D721Med (cell line): ENCODE results near the gene ZCCHC12.

Experiments used
- DNase-seq: peaks from one replicate; pipeline ENCODE4 v3.0.0; 2011; ENCODE audit warnings: low spot score; ENCODE audit not compliant: insufficient read length
- FAIRE-seq: peaks from 2 replicates; lab custom pipeline; 2011; peaks lifted over from hg19 to GRCh38; lab: Jason Lieb, UNC
- TF ChIP-seq, protein P1 (sequence below): IDR thresholded peaks from 2 replicates; pipeline ENCODE4 v1.5.1; 2012; ENCODE audit warnings: mild to moderate bottlenecking, control low read depth; ENCODE audit not compliant: insufficient read depth; ENCODE audit errors: missing control alignments

Gene ZCCHC12

DNA sequence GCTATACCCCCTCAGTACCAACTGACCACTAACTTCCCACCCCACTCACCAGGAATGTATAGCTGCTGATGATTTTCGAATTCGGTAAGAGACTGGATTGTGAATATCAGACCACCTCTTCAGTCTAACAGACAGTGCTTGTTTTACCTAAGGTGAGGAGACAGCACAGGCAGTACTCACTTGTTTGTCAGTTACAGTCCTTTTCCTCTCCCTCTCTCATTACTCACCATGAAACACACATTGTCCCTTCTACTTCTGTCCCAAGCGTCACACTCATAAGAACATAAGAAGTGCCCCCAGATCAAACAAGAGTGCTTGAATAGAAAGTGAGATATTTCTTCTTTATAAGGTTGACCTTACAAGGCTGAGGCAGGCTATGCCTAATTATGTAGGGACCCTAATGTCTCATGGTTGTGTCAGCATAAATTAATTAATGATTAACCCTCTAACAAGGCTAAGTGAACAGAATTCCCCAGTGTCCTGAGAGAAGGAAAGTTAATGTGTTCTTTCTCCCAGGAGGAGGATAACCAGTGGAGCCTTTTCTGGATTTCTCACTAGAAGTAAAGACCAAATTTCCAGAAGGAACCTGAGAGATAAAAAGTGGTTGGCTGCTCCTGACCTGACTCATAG lies 32.2 kb downstream of the ZCCHC12 start:
- TF ChIP-seq, protein P1, sequence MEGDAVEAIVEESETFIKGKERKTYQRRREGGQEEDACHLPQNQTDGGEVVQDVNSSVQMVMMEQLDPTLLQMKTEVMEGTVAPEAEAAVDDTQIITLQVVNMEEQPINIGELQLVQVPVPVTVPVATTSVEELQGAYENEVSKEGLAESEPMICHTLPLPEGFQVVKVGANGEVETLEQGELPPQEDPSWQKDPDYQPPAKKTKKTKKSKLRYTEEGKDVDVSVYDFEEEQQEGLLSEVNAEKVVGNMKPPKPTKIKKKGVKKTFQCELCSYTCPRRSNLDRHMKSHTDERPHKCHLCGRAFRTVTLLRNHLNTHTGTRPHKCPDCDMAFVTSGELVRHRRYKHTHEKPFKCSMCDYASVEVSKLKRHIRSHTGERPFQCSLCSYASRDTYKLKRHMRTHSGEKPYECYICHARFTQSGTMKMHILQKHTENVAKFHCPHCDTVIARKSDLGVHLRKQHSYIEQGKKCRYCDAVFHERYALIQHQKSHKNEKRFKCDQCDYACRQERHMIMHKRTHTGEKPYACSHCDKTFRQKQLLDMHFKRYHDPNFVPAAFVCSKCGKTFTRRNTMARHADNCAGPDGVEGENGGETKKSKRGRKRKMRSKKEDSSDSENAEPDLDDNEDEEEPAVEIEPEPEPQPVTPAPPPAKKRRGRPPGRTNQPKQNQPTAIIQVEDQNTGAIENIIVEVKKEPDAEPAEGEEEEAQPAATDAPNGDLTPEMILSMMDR = no peak
- DNase-seq (no peak), FAIRE-seq (no peak)

GRCh38 chrX:118857006-118857405 lies 33.4 kb downstream of the ZCCHC12 start:
- TF ChIP-seq, protein P1 = no peak
- no peak for DNase-seq
- no peak for FAIRE-seq

- FAIRE-seq (no peak), DNase-seq (no peak)
- TF ChIP-seq, protein P1 = no peak
These were observed 37.7 kb downstream of the ZCCHC12 start for GRCh38 chrX:118861338-118861737.

DNA sequence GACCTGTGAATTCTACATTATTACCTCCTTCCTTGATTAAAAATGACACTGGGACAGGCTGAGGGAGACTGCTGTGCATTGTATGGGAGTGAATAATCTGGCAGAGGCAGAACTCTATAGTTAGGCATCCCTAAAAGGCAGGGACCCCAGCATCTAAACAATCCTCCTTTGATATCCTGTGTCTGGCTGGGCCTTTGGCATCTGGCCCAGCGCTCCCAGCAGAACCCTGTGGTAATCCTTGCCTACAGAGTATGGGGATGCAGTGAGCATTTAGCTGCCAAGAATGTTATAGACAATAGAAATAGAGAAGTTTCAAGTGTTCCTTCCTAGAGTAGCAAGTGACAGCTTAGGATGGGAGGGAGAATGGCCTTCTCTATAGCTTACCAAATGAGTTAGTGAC lies 38.5 kb downstream of the ZCCHC12 start:
- FAIRE-seq (no peak), DNase-seq (no peak)
- TF ChIP-seq, protein P1 = no peak

DNA sequence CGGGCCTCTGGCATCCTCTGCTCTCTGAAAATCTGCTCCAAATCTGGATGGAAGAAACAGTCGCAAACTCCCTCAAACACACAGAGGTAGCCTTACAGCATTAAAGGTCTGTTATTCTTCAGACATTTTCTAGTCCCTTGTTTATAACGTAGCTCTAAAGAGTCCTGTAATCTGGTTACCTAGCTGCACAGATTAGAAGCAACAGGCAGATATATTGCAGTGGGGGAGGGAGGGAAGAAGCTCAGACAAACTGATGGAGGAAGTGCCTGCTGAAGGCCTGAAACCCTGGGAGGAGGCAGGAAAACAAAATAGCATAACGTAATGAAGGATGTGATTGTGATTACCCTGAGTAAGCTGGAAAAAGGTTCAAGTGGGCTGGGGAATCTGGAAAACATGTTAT lies 39.4 kb downstream of the ZCCHC12 start:
- TF ChIP-seq, protein P1 = no peak
- DNase-seq = no peak
- no peak for FAIRE-seq

- FAIRE-seq = no peak
- DNase-seq = no peak
- TF ChIP-seq, protein P1 = no peak
These were observed 40.5 kb downstream of the ZCCHC12 start for GRCh38 chrX:118864063-118864635.

- TF ChIP-seq, protein P1 = no peak
- FAIRE-seq = no peak
These were observed 41.6 kb downstream of the ZCCHC12 start for GRCh38 chrX:118865231-118865630.

More at GRCh38 chrX:118865231-118865630, 41.6 kb downstream of the ZCCHC12 start:
- DNase-seq = no peak
